NCI-H146 treated with DMSO at 0.1 percent for 48 hours (cell line): ENCODE results near the gene SEMA4C.

ENCODE experiments used
- DNase-seq: peaks from one replicate; lab custom pipeline; 2025; ENCODE audit not compliant: unreplicated experiment; lab: John Stamatoyannopoulos, UW

SEMA4C gene

GRCh38 chr2:96881349-96882195, 11.7 kb upstream of the SEMA4C start:
- DNase-seq: no peak

GRCh38 chr2:96880891-96881273, 11.0 kb upstream of the SEMA4C start:
- DNase-seq: no peak

GRCh38 chr2:96879545-96880040, 9.7 kb upstream of the SEMA4C start:
- no peak for DNase-seq

- DNase-seq: no peak
Observed at GRCh38 chr2:96878796-96879544, 9.1 kb upstream of the SEMA4C start.

- DNase-seq: no peak
Observed at GRCh38 chr2:96878171-96878570, 8.3 kb upstream of the SEMA4C start.

- no peak for DNase-seq
Observed at GRCh38 chr2:96877631-96878092, 7.8 kb upstream of the SEMA4C start.

GRCh38 chr2:96877042-96877451, 7.2 kb upstream of the SEMA4C start:
- DNase-seq: no peak

- no peak for DNase-seq
Observed at GRCh38 chr2:96876269-96877041, 6.6 kb upstream of the SEMA4C start.

- no peak for DNase-seq
Observed at GRCh38 chr2:96875498-96876268, 5.8 kb upstream of the SEMA4C start.

- no peak for DNase-seq
Observed at GRCh38 chr2:96874198-96874831, 4.4 kb upstream of the SEMA4C start.

GRCh38 chr2:96873651-96874096, 3.8 kb upstream of the SEMA4C start:
- DNase-seq: no peak

GRCh38 chr2:96872591-96873349, 2.9 kb upstream of the SEMA4C start:
- DNase-seq: no peak

GRCh38 chr2:96870626-96871255, 861 bp upstream of the SEMA4C start:
- DNase-seq: peak; percentile 30

GRCh38 chr2:96869281-96869821, 529 bp downstream of the SEMA4C start:
- no peak for DNase-seq

GRCh38 chr2:96868555-96869280, 1.2 kb downstream of the SEMA4C start:
- DNase-seq: peak; percentile 53

- no peak for DNase-seq
Observed at GRCh38 chr2:96867756-96868554, 1.9 kb downstream of the SEMA4C start.
